HG03066 (cell line): ENCODE measurements around the gene TAS2R41.

Experiments
- ATAC-seq: cut with Tn5 transposase; IDR thresholded peaks from one replicate; pipeline ENCODE4 v1.9.1; 2021; ENCODE audit warnings: low read depth; ENCODE audit not compliant: unreplicated experiment

Gene TAS2R41

DNA sequence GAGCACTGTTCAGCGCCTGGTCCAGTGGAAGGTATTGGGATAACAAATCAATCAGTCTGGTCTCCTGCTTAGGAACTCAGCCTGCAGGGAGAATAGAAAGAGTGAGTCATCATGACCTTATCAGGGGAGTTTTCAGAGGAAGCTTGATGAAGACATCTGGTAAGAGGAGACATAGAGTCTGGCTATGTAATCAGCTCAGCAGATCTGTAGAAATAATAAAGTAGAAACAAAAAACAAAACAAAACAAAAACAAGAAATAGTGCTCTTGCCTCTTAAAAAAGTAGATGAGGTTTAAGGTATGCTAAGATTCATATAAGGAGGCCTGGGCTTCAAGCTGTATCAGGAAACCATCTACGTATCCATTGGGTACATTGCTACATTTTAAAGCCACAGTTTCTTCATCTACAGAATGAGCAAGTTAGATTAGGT lies 14.4 kb downstream of the TAS2R41 start:
- no peak for ATAC-seq

DNA sequence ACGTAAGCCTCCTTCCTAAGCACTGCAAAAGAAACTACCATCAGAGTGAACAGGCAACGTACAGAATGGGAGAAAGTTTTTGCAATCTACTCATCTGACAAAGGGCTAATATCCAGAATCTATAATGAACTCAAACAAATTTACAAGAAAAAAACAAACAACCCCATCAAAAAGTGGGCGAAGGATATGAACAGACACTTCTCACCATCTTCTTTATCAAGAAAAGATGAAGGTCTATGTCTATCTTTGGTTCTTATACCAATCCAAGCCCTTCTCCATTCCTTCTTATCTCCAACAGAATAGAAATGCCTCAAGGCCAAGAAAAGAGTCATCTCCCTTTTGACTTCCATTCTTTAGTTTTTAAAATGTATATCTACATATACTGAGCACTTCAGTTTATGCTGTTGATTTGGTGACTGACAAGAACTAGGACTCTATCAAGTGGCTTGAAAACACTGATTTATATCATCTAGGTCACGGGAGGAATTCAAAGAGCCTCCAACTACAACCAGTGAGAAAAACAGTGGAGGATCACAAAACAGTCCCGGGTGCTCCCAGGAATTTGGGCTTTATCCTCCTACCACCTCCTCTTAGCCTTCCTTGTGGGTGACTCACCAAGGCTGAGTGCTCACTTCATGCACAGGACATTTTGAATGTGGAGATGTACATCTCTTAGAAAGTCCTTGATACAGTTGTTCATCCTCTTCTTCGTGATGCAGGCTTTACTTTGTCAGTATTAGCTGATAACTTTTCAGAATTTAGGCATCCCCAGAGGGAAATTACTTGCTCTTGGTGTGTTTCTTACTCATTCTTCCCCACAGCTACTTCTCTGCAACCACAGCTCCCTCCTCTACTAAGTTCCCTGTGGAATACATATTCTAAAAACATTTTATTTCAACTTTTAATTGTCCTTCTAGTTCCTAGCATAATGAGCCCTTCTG lies 15.4 kb downstream of the TAS2R41 start:
- ATAC-seq, result no peak

DNA sequence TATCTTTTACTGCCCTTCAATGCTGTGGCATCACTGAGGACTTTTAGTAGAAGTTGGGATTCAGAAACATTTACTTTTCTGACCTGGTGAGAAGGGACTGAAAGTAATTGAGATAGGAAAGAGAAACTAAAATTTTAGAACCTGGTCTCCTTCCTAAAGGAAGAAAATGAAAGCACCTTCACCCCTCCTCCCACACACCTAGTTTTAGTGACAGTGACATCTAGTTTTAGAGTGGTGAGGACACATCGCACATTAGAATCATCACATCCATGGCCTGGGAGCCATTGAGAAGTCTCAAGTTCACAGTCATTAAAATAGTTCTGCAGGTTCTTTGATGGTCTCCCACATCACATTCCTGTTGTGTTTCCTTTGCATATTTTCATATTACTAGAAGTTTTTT lies 16.1 kb downstream of the TAS2R41 start:
- no peak for ATAC-seq

DNA sequence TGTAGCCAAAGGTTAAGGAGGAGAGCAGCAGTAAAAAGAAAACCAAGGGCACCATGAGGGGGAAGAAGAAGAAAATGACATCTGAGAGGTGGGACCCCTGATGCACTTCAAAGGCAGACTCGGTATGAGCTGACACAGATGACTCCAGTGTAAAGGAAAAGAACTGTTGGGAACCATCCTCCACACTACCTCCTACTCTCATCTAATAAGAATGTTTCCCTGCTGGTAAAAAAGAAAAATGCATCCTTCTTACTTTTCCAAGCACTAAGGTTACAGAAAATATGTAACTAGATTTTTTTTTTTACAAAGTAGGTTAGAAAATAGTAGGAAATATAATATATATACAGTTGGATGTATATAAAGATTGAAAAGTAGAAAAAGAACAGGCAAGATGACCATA lies 16.9 kb downstream of the TAS2R41 start:
- no peak for ATAC-seq

DNA sequence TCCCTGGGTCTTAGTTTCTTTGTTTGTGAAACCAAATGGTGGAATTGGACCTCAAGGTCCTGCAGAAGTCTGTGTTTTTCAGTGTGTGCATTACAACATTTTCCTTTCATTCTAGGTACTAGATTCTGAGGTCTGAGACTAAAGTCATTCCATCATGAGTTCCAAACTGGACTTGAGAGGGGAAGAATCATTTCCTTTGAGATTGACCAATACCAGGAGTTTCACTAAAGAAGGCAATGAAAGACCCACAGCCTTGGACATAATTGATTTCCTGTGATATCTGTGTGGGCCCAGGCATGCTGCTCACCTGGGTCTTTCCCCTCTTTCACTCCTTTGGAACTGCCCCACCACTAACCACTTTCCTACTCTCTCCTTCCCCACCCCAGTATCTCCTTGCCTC lies 18.2 kb downstream of the TAS2R41 start:
- ATAC-seq, result no peak

DNA sequence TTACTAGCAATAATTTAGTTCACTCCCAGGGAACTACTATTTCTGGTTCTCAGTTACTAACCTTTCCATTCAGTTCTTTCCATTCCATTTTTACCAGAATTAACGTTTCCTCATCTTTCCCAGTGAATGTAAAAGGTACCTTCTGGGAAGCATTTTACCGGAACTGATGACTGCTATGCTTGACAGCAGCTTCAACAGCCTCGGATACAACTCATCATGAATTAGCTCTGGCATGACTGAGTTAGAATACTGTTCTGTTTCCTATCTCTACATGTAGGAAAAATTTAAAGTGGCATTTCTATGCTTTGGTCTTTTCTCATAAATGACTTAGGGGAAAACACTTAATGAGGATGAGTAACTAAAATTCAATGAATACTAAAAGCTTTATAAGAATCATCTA lies 18.6 kb downstream of the TAS2R41 start:
- no peak for ATAC-seq

DNA sequence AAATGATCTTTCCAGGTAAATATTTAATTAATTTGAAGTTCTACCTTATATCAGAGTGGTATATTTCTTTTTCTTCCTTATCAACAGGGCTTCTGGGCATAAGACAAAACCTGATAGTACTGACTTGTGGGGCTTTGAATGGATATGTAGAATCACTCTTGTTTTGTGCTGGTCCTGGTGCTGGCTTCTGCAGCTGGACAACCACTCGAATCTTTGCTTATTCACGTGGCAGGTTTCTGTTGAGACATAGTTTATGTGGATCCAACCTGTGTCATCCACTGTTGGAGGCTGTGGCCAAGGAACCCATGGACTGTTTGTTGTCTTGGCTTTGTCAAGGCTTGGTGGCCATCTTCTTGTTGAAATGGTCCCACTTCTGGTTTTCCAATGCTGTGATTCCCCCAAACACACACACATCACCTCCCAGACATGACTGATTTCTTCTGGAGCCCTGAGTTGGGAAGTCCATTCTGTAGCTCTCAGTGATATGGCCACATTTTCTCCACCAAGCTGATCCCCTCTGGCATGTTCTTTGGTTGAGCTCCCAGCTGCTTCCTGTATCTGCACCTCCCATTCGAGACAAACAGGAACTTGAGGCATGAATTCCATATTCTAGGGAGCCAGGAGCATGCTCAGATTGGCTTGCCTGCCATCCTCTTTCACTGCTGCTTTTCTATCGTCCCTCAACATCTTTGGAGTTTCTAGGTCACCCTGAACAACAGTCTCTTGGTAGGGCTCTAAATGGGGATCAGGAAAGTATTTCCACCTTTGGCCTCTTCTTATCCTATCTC lies 19.5 kb downstream of the TAS2R41 start:
- no peak for ATAC-seq

DNA sequence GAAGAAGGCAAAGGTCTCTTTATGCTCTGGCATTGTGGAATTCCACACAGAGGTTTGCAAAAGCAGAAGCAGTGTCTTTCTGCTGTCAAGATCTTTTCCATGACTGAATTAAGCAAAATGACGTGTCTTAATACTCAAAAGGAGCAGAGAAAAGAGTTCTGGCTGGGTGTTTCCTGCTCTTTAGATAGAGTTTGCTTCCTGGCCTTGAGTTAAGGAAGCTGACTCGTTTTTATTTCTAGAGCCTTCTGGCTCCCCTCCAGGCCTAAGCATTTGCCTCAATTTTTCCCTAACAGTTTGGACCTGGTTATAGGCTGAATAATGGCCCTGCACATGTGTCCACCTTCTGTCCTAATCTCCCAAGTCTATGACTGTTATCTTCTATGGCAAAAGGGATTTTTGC lies 21.6 kb downstream of the TAS2R41 start:
- no peak for ATAC-seq

DNA sequence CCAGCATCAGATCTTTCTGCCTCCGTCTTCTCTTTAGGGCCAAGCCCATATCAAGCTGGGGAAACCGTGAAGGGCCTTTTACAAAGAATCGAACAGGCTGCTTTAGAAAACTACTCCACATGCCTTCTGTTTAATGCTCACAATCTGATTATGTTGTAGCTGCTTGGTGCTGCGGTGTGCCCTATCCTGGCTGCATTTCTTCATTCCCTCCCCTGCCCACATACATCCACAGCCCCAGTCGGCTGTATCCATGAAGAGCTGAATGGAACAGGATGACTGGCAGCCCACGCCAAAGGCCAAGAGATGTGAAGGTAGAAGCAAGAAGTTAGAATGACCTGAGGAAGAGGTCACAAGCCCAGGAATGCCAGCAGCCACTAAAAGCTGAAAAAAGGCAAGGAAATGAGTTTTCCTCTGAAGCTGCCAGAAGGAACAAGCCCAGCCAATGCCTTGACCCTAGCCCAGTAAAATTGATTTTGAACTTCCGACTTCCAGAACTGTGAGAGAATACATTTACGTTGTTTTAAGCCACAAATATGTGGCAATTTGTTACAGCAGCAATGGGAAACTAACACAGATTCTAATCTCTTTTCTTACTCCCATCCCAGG lies 22.2 kb downstream of the TAS2R41 start:
- ATAC-seq, result no peak

DNA sequence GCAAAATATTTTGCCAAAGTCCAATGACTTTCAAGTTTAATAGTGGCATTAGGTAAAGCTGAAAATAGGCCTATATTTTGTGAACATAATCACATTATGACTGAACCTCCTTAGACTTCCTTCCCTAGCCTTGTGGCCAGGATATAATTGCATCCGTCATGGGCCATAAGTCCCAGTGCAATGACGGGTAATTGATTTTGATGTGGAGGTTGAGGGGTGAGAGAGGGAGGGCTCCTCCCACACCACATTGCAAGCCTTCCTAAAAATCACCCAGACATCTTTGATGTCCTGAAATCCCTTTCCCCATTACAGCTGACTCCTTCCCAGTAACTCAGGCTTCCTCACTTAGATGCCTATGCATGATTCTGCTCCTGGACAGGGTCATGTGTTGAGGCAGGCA lies 25.6 kb downstream of the TAS2R41 start:
- no peak for ATAC-seq

DNA sequence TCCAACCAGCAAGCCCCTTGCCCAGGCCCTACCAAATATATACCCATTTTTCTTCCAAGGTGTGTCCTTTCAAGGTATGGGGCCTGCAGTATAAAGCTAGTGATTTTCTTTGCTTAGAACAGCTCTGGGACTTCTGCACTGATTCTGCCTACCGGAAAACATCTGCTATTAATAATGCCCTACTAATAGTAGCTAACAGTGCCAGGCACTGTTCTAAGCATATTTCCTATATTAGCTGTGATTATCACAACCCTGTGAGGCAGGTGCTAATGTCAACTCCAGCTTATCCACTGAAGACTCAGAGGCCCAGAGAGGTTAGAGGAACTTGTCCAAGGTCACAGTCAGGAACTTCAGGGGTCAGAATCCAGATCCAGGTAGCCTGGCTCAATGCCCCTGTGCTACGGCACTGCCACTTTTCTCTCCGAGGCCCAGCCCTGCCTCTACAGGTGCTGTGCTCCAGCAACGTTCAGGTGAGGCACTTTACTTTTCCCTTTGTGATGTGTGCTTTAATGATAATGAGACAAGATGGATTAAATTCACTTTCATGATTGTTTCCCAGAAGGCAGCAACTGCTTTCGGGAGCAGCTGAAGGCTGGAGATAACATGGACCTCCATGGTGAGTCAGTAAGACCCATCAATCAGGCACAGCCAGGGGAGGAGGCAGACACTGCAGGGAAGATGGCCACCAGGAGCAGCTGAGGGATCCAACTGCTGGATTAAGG lies 26.7 kb downstream of the TAS2R41 start:
- ATAC-seq, result no peak

DNA sequence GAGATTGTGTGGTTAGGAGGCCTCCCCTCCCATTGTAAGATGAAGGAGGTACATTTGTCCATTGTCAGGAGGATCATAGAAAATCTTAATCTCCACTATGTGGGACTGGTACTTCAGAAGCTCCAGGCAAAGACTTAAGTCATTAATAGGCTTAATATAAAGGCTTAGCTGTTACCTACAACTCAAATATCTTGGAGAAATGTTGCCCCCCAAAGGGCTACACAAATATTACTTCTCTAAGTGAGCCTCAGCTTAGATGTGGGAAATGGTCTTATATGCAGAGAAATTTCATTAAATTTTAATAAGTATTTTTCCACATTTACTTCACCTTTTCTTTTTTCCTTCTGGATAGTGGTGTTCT lies 27.2 kb downstream of the TAS2R41 start:
- ATAC-seq, result no peak

DNA sequence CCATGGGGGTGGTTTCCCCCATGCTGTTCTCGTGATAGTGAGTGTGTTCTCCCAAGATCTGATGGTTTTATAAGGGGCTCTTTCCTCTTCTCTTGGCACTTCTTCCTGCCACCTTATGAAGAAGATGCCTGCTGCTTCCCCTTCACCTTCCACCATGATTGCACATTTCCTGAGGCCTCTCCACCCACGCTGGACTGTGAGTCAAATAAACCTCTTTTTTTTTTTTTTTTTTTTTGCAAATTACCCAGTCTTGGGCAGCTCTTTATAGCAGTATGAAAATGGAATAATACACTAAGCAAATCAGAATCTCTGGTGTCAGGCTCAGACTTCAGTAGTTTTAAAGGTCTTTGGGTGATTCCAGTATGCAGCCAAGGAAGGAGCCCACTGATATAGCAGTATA lies 28.2 kb downstream of the TAS2R41 start:
- no peak for ATAC-seq

DNA sequence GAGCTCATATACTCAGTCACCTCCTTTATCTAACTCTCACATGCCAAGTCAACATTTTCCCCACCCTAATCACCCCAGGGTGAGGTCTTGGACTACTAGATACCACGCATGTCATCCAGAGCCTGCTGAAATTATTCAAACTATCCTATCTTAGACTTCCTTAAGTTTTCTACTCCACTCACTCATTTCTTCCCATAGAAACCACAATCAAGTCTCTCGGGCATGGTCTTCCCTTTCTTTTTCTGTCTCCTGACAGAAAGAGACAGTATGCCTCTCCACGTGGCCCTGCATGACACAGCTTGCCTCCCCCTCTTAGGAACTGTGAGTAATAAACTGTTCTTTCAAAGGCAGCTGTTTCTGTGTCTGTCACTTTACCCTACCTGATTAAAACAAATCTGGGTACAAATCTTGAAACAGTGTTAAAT lies 29.4 kb downstream of the TAS2R41 start:
- no peak for ATAC-seq

DNA sequence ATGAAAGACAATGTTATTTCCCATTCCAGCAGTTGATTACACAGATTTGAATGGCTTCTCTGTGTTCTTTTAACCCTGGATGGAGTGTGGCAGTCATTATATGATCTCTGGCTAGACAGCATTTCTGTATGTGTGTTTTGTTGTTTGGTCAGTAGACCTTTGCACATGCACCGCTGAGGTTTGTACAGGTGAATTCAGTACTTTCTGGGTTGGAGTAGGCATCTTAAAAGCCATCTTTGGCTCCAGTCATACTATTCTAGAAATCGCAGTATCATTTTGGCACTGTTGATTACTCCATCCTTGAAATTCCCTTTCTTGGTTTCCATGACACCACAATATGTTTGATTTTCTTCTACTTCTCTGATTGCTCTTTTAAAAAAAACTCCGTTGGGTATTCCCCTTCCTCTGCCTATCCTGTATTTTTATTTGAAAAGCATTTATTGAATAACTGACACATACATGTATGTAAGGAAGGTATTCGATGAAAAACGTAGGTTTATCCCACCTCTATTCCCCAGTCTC lies 29.9 kb downstream of the TAS2R41 start:
- ATAC-seq, result no peak

DNA sequence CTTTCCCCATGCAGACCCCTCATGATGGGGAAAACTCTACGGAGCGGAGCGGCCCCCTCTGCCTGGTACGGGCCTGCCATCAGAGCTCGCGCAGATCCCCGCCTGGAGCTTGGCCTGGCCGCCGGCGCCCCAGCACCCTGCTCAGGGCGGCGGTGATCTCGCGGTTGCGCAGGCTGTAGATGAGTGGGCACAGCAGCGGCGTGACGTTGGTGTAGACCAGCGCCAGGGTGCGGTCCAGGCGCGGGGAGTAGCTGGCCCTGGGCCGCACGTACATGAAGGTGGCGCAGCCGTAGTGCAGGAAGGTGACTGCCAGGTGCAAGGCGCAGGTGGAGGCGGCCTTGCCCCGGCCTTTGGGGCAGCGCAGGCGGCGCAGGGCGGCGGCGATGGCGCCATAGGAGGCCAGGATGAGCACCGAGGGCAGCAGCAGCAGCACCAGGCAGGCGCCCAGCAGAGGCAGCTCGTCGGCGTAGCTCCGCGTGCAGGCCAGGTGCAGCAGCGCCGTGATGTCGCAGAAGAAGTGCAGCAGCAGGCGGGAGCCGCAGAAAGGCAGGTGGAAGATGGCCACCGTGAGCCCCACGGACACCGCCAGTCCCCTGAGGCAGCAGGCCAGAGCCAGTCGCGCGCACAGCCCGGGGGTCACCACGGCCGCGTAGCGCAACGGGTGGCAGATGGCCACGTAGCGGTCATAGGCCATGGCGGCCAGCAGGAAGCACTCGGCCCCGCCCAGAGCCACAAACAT lies 33.4 kb downstream of the TAS2R41 start:
- ATAC-seq, result no peak

DNA sequence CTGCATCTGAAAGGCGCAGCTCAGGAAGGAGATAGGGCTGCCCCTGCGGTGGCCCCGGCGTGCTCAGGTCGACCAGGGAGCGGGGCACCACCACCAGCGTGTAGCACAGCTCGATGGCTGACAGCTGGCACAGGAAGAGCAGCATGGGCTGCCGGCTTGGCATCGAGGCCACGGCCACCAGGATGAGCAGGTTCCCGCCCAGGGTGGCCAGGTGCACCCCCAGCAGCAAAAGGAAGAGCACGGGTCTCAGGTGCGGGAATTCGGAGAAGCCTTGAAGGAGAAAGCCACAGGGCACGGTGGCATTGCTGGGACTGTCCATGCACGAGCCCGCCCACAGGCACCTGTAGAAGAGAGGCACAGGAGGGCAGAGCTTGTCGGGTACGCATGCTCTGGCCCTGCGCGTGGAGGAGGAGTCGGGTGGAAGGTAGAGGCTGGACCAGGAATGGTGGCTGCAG lies 33.9 kb downstream of the TAS2R41 start:
- ATAC-seq, result no peak

DNA sequence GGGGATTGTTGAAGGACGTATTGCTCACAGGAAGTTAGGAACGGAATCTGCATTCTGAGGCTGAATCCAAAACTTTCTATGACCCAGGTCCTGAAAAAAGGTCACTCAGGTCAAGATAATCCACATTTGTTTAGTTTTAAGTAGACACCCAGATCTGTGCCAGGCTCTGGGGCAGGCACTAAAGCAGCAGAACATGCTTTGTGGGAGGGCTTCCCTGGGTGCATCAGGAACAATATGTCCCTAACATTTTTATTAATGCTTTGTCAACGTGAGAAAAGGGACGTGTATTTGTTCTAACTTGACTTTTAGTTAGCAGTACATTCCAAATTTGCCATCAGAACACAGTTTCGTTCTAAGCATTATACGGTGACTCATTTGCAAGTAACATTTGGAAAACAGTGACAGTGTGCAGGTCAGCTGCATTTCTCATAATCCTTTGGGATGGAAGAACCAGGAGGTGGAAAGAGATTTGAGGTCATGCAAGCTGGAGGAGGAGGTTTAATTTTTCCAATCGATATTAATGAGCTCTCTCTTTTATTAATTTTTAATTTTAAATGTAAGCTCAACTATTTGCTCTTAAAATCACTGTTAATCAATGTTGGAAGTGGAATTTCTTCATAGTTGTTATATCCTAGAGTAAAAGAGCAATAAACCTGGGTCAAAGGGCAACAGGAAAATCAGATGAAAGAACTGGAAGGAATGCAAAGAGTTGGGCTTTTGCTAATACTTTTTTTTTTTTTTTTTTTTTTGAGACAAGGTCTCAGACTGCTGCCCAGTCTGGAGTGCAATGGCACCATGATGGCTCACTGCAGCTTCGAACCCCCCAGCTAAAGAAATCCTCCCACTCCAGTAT lies 35.0 kb downstream of the TAS2R41 start:
- no peak for ATAC-seq

DNA sequence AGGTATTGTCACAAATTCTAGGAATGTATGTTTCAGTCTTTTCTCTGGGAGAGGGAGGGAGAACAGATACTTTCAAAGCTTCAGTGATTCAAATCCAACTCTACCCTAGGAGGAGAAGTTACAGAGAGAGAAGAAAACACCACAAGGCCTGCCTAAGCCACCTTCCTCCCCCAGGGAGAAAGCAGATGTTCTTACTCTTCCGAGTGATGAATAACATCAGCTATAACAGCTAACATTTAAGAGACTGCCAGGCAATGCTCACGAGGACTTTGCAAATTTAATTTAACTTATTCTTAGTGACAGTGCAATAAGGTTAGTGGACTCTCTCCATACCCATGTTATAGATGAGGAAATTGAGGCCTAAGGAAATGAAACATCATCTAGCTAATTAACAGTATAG lies 36.8 kb downstream of the TAS2R41 start:
- no peak for ATAC-seq
